HEK293T (cell line): Measurements from ENCODE around the gene BICD1.

Experiments used
- ARNT ChIP-seq: fragments of 450-650 bp; IDR thresholded peaks from 2 replicates; pipeline ENCODE4 v1.6.1; 2017; ENCODE audit warnings: mild to moderate bottlenecking
- BHLHE40 ChIP-seq: fragments of 450-650 bp; IDR thresholded peaks from 2 replicates; pipeline ENCODE4 v1.6.1; 2016; ENCODE audit warnings: mild to moderate bottlenecking, moderate library complexity, borderline replicate concordance
- CTBP1 ChIP-seq: fragments of 450-650 bp; IDR thresholded peaks from 2 replicates; pipeline ENCODE4 v1.6.1; 2016; ENCODE audit warnings: borderline replicate concordance
- ELF4 ChIP-seq: fragments of 450-650 bp; IDR thresholded peaks from 2 replicates; pipeline ENCODE4 v1.6.1; 2017; ENCODE audit warnings: antibody characterized with exemption
- FOXA1 ChIP-seq: fragments of 450-650 bp; IDR thresholded peaks from 2 replicates; pipeline ENCODE4 v1.6.1; 2016; ENCODE audit warnings: mild to moderate bottlenecking
- FOXK2 ChIP-seq: fragments of 450-650 bp; IDR thresholded peaks from 2 replicates; pipeline ENCODE4 v1.6.1; 2016; ENCODE audit warnings: mild to moderate bottlenecking
- FOXM1 ChIP-seq: fragments of 450-650 bp; IDR thresholded peaks from 2 replicates; pipeline ENCODE4 v1.6.1; 2017; ENCODE audit warnings: mild to moderate bottlenecking, borderline replicate concordance
- HDGF ChIP-seq: fragments of 450-650 bp; IDR thresholded peaks from 2 replicates; pipeline ENCODE4 v1.6.1; 2017; ENCODE audit warnings: antibody characterized with exemption, borderline replicate concordance
- LEF1 ChIP-seq: fragments of 450-650 bp; IDR thresholded peaks from 2 replicates; pipeline ENCODE4 v1.6.1; 2017; ENCODE audit warnings: mild to moderate bottlenecking, borderline replicate concordance
- SP1 ChIP-seq: fragments of 450-650 bp; IDR thresholded peaks from 2 replicates; pipeline ENCODE4 v1.6.1; 2017
- SUZ12 ChIP-seq: fragments of 450-650 bp; IDR thresholded peaks from 2 replicates; pipeline ENCODE4 v1.6.1; 2016; ENCODE audit warnings: mild to moderate bottlenecking
- TARDBP ChIP-seq: fragments of 450-650 bp; IDR thresholded peaks from 2 replicates; pipeline ENCODE4 v1.6.1; 2016
- ZNF384 ChIP-seq: fragments of 450-650 bp; IDR thresholded peaks from 2 replicates; pipeline ENCODE4 v1.6.1; 2016
- TF ChIP-seq, protein P1 (sequence below): fragments of 450-650 bp; IDR thresholded peaks from 2 replicates; pipeline ENCODE4 v1.6.1; 2016

- TF ChIP-seq, protein P1, sequence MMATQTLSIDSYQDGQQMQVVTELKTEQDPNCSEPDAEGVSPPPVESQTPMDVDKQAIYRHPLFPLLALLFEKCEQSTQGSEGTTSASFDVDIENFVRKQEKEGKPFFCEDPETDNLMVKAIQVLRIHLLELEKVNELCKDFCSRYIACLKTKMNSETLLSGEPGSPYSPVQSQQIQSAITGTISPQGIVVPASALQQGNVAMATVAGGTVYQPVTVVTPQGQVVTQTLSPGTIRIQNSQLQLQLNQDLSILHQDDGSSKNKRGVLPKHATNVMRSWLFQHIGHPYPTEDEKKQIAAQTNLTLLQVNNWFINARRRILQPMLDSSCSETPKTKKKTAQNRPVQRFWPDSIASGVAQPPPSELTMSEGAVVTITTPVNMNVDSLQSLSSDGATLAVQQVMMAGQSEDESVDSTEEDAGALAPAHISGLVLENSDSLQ, result no peak
- TF ChIP-seq ELF4, result no peak
- TF ChIP-seq SP1, result no peak
- TF ChIP-seq SUZ12, result no peak
- TF ChIP-seq ARNT, result no peak
- TF ChIP-seq BHLHE40, result no peak
- no peak for TF ChIP-seq CTBP1
- no peak for TF ChIP-seq FOXK2
- TF ChIP-seq HDGF, result no peak
- no peak for TF ChIP-seq LEF1
- TF ChIP-seq ZNF384, result no peak
- no peak for TF ChIP-seq TARDBP
- TF ChIP-seq FOXA1, result no peak
- TF ChIP-seq FOXM1, result no peak
These were observed 198.5 kb downstream of the BICD1 start for GRCh38 chr12:32305163-32305562.
